ENCODE results near the gene MBOAT2.
A peak's percentile ranks its signal among the peaks of the same experiment; 100 is the strongest.

GRCh38 chr2:8986327-8986976, 17.0 kb downstream of the MBOAT2 start:
- TF ChIP-seq, protein P1, sequence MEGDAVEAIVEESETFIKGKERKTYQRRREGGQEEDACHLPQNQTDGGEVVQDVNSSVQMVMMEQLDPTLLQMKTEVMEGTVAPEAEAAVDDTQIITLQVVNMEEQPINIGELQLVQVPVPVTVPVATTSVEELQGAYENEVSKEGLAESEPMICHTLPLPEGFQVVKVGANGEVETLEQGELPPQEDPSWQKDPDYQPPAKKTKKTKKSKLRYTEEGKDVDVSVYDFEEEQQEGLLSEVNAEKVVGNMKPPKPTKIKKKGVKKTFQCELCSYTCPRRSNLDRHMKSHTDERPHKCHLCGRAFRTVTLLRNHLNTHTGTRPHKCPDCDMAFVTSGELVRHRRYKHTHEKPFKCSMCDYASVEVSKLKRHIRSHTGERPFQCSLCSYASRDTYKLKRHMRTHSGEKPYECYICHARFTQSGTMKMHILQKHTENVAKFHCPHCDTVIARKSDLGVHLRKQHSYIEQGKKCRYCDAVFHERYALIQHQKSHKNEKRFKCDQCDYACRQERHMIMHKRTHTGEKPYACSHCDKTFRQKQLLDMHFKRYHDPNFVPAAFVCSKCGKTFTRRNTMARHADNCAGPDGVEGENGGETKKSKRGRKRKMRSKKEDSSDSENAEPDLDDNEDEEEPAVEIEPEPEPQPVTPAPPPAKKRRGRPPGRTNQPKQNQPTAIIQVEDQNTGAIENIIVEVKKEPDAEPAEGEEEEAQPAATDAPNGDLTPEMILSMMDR (conservative IDR thresholded peaks at IDR 0.05; ENCODE audit: low read depth, low read length), result peak; percentile 42; the same call in 1 of the 2 replicates
- TF ChIP-seq EZH2 (IDR thresholded peaks at IDR 0.05; ENCODE audit: low read length, unreplicated experiment), result no peak
